NCI-H2196 treated with DMSO at 0.1 percent for 48 hours (cell line): Measurements from ENCODE around the gene CRHR1.

ENCODE experiments used
- DNase-seq: peaks from one replicate; lab custom pipeline; 2025; ENCODE audit not compliant: unreplicated experiment; lab: John Stamatoyannopoulos, UW

CRHR1 gene

GRCh38 chr17:45841883-45842525 lies 57.9 kb downstream of the CRHR1 start:
- DNase-seq, result peak; percentile 28

- DNase-seq, result no peak
Measured at GRCh38 chr17:45843722-45844121, 59.6 kb downstream of the CRHR1 start.

- no peak for DNase-seq
Measured at GRCh38 chr17:45844695-45845375, 60.7 kb downstream of the CRHR1 start, which contains the start of gene SPPL2C. TSS of gene SPPL2C (plus strand) at chr17:45844881. CDS start at chr17:45844907, 26 bp downstream.

- DNase-seq, result no peak
Measured at GRCh38 chr17:45845376-45846185, 61.5 kb downstream of the CRHR1 start.

GRCh38 chr17:45846223-45846622 lies 62.1 kb downstream of the CRHR1 start:
- no peak for DNase-seq

GRCh38 chr17:45846646-45847045 lies 62.5 kb downstream of the CRHR1 start:
- DNase-seq, result no peak

GRCh38 chr17:45847101-45847500 lies 63.0 kb downstream of the CRHR1 start:
- no peak for DNase-seq

GRCh38 chr17:45847747-45848146 lies 63.6 kb downstream of the CRHR1 start:
- no peak for DNase-seq

- no peak for DNase-seq
Measured at GRCh38 chr17:45848405-45848804, 64.3 kb downstream of the CRHR1 start.

GRCh38 chr17:45848868-45849535 lies 64.9 kb downstream of the CRHR1 start:
- DNase-seq, result no peak

- DNase-seq, result no peak
Measured at GRCh38 chr17:45849536-45849990, 65.4 kb downstream of the CRHR1 start.

- DNase-seq, result no peak
Measured at GRCh38 chr17:45850011-45850410, 65.9 kb downstream of the CRHR1 start.

GRCh38 chr17:45850468-45850867 lies 66.3 kb downstream of the CRHR1 start:
- DNase-seq, result no peak

- DNase-seq, result no peak
Measured at GRCh38 chr17:45851022-45851421, 66.9 kb downstream of the CRHR1 start.

GRCh38 chr17:45851464-45851863 lies 67.3 kb downstream of the CRHR1 start:
- peak; percentile 23 for DNase-seq

GRCh38 chr17:45851873-45852272 lies 67.8 kb downstream of the CRHR1 start:
- no peak for DNase-seq

- DNase-seq, result peak; percentile 39
Measured at GRCh38 chr17:45852535-45853297, 68.6 kb downstream of the CRHR1 start.

- DNase-seq, result no peak
Measured at GRCh38 chr17:45854209-45854608, 70.1 kb downstream of the CRHR1 start.

- DNase-seq, result no peak
Measured at GRCh38 chr17:45855691-45856336, 71.7 kb downstream of the CRHR1 start.
